ENCODE results near the gene EPSTI1.
"Not testable (repeated sequence)": the region's sequence is repeated elsewhere in the genome, so short reads cannot be mapped to it uniquely, and the experiment has no call there.

Gene EPSTI1

GRCh38 chr13:42992764-42993122 lies 702 bp upstream of the EPSTI1 start:
- DNase-seq = no peak
- H3K4me3 ChIP-seq (ENCODE audit: low read depth, low read length) = no peak overlapping the region; the same call in 1 of the 2 replicates

DNA sequence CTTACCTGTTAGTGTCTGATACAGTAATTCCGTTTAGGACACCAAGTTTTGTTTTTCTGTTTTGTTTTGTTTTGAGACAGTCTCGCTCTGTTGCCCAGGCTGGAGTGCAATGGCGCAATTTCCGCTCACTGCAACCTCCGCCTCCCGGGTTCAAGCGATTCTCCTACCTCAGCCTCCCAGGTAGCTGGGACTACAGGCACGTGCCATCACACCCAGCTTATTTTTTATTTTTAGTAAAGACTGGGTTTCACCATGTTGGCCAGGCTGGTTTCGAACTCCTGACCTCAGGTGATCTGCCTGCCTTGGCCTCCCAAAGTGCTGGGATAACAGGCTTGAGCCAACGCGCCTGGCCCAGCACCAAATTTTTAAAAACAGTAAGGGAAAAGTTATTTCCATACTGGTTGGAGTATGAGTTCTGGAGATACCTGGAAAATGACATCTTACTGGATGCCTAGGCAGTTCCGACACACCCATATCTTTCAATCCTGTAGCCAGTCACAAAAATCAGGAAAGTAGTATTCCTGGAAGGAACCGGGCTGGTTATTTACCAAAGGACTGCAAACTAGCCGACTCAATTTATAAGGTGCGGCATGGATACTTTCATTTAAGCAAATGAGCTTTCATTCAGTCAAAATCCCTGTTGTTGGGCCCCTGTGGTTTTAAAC lies 676 bp downstream of the EPSTI1 start:
- DNase-seq; H3K36me3 ChIP-seq; H3K9me3 ChIP-seq (ENCODE audit: severe bottlenecking); H3K27ac ChIP-seq; H3K27me3 ChIP-seq (ENCODE audit: insufficient read depth, low read depth, severe bottlenecking): not testable (repeated sequence)
- peak overlapping the region; percentile 38 for H3K4me3 ChIP-seq (ENCODE audit: low read depth, low read length)

More at GRCh38 chr13:42992764-42993122, 702 bp upstream of the EPSTI1 start:
- TF ChIP-seq, protein P1, sequence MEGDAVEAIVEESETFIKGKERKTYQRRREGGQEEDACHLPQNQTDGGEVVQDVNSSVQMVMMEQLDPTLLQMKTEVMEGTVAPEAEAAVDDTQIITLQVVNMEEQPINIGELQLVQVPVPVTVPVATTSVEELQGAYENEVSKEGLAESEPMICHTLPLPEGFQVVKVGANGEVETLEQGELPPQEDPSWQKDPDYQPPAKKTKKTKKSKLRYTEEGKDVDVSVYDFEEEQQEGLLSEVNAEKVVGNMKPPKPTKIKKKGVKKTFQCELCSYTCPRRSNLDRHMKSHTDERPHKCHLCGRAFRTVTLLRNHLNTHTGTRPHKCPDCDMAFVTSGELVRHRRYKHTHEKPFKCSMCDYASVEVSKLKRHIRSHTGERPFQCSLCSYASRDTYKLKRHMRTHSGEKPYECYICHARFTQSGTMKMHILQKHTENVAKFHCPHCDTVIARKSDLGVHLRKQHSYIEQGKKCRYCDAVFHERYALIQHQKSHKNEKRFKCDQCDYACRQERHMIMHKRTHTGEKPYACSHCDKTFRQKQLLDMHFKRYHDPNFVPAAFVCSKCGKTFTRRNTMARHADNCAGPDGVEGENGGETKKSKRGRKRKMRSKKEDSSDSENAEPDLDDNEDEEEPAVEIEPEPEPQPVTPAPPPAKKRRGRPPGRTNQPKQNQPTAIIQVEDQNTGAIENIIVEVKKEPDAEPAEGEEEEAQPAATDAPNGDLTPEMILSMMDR (IDR thresholded peaks at IDR 0.05; ENCODE audit: low read depth, low read length) = no peak
- no peak overlapping the region for H3K27ac ChIP-seq
- no peaks in the 10 kb centered on the region for H3K9me3 ChIP-seq (ENCODE audit: severe bottlenecking)
- no peaks in the 10 kb centered on the region for H3K27me3 ChIP-seq (ENCODE audit: insufficient read depth, low read depth, severe bottlenecking)
- no peaks in the 10 kb centered on the region for H3K36me3 ChIP-seq

DNA sequence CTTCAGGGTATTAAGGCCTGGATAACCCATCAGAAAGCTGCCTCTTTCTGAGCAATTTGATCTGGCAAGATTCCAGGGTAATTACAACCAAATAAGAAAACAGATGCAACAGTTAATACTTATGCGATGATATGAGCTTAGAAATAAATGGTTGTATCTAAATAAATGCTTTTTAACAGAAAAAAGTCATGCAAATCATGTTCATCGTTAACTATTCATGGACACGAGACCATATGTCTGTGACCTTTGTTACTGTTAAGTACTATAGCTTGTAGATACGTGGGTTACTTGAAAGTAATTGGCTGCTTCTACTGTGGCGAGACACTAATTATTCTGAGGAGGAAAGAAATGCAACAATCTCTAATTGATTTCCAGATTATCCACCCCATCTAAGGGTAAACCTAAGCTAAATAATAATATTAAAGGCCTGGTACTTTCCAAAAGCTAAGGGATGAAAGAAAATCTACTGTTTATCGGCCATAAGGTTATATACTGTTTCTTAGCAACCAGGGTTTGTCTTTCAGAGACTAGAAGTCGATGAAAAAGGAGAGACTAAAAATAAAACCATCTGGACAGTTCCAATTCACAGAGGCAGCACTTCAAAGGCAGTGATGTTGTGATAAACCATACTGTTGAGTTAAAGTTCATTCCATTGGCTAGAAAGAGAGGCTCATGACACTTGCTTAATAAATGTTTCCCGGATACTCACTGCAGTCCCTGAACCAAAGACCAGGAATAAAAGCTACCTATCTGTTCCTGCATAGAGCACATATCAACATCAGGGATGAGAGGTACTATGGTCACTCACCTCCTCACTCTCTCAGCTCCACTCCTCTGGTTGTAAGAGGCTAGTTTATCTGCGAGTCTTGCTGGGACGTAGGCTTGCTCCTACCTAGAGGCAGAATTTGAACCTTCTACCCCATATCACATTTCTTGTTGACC lies 1.5 kb downstream of the EPSTI1 start:
- H3K4me3 ChIP-seq (ENCODE audit: low read depth, low read length) = no peak overlapping the region
- H3K27me3 ChIP-seq (ENCODE audit: insufficient read depth, low read depth, severe bottlenecking) = no peaks in the 10 kb centered on the region
- H3K36me3 ChIP-seq = no peaks in the 10 kb centered on the region
- H3K9me3 ChIP-seq (ENCODE audit: severe bottlenecking) = no peaks in the 10 kb centered on the region
- no peak overlapping the region; the same call in 1 of the 2 replicates for H3K27ac ChIP-seq
- TF ChIP-seq, protein P1 (IDR thresholded peaks at IDR 0.05; ENCODE audit: low read depth, low read length) = no peak
- DNase-seq = no peak

GRCh38 chr13:42986176-42986574 lies 5.9 kb downstream of the EPSTI1 start:
- TF ChIP-seq, protein P1 (IDR thresholded peaks at IDR 0.05; ENCODE audit: low read depth, low read length) = no peak
- H3K36me3 ChIP-seq = no peaks in the 10 kb centered on the region
- DNase-seq = no peak
- H3K4me3 ChIP-seq (ENCODE audit: low read depth, low read length) = no peak overlapping the region
- no peak overlapping the region for H3K27ac ChIP-seq
- no peaks in the 10 kb centered on the region for H3K9me3 ChIP-seq (ENCODE audit: severe bottlenecking)
- no peaks in the 10 kb centered on the region for H3K27me3 ChIP-seq (ENCODE audit: insufficient read depth, low read depth, severe bottlenecking)

- TF ChIP-seq, protein P1 (IDR thresholded peaks at IDR 0.05; ENCODE audit: low read depth, low read length) = no peak
- no peaks in the 10 kb centered on the region for H3K9me3 ChIP-seq (ENCODE audit: severe bottlenecking)
- no peak overlapping the region for H3K4me3 ChIP-seq (ENCODE audit: low read depth, low read length)
- H3K27me3 ChIP-seq (ENCODE audit: insufficient read depth, low read depth, severe bottlenecking) = no peaks in the 10 kb centered on the region
- no peak overlapping the region for H3K27ac ChIP-seq
- no peaks in the 10 kb centered on the region for H3K36me3 ChIP-seq
- no peak for DNase-seq
Observed at GRCh38 chr13:42985312-42986175, 6.5 kb downstream of the EPSTI1 start.
